Measurements from ENCODE around the gene HDAC4. TPM values are rescaled to one million over a fixed set of nuclear protein-coding genes. Genes with fewer than 3 reads are reported as not detected.

Gene HDAC4
- total and polyA plus RNA-seq, 9 of the 15 experiments (the other 6 are each of a cell fraction or from before 2014, with no cell fraction given): 0.11 to 20.2 (median 4.0) TPM

- Histone ChIP-seq H3K4me1 (replicated peaks in 1 of 2; ENCODE audit: control insufficient read depth in 2 of 2, insufficient read depth in 2 of 2, low read length in 2 of 2) (no peaks in the 10 kb centered on the region; a peak in 1 of 5 replicates), H3K36me3 (ENCODE audit: control insufficient read depth, insufficient read depth, low read length) (no peaks in the 10 kb centered on the region), H3K4me3 (no peak overlapping the region), H3K27me3 (ENCODE audit: control insufficient read depth in 2 of 2, insufficient read depth in 2 of 2, low read length in 2 of 2) (peaks cover 12 to 39% of the 10 kb centered on the region in 2 experiments), H3K4me2 (ENCODE audit: insufficient read depth, low read length) (no peak overlapping the region), H3K9ac (ENCODE audit: insufficient read depth in 1 of 2, low read depth in 2 of 2, low read length in 2 of 2) (no peak overlapping the region), H3K9me3 (replicated peaks; ENCODE audit: control insufficient read depth, insufficient read depth, low read depth, low read length) (no peaks in the 10 kb centered on the region), H2AFZ (ENCODE audit: low read depth, low read length) (no peak overlapping the region), H3K27ac (ENCODE audit: extremely low read depth, low read depth, low read length) (no peak overlapping the region), H3K9me1 (ENCODE audit: control insufficient read depth, insufficient read depth, low read length) (no peaks in the 10 kb centered on the region), H3K79me2 (ENCODE audit: control insufficient read depth, insufficient read depth, low read length) (no peaks in the 10 kb centered on the region), H4K20me1 (replicated peaks; ENCODE audit: control insufficient read depth, insufficient read depth, low read length) (no peaks in the 10 kb centered on the region)
- ChIA-PET CTCF (ENCODE audit: low intra/inter-chr PET ratio) (no interaction called here), POLR2A (no interaction called here)
- DNase-seq (ENCODE audit: extremely low read depth in 1 of 4, low spot score in 3 of 4) (no peak), ATAC-seq (no peak), FAIRE-seq (no peak)
- no TSS peak for BruUV-seq (replicated peaks)
- 7% methylated on average over 2 of the region's 2 CpGs for WGBS (ENCODE audit: insufficient coverage, low coverage, missing lambda C conversion rate)
- in situ Hi-C loops (cut with MboI) (no loop called here), intact Hi-C loops (cut with micrococcal nuclease) (no loop called here)
- TF ChIP-seq RBM25 (IDR thresholded peaks at IDR 0.05; ENCODE audit: low read depth, low read length, severe bottlenecking) (peak; percentile 78), KLF6 (CRISPR knock-in tag; IDR thresholded peaks at IDR 0.05; ENCODE audit: borderline replicate concordance) (no peak)
Measured at GRCh38 chr2:239436669-239437335, 36.0 kb upstream of the HDAC4 start.

- Histone ChIP-seq H3K27me3 (ENCODE audit: control insufficient read depth in 2 of 2, insufficient read depth in 2 of 2, low read length in 2 of 2) (peaks cover 13 to 38% of the 10 kb centered on the region in 2 experiments), H2AFZ (ENCODE audit: low read depth, low read length) (no peak overlapping the region), H3K9me1 (ENCODE audit: control insufficient read depth, insufficient read depth, low read length) (no peaks in the 10 kb centered on the region), H3K4me1 (replicated peaks in 1 of 2; ENCODE audit: control insufficient read depth in 2 of 2, insufficient read depth in 2 of 2, low read length in 2 of 2) (no peaks in the 10 kb centered on the region; a peak in 1 of 5 replicates), H3K9ac (ENCODE audit: insufficient read depth in 1 of 2, low read depth in 2 of 2, low read length in 2 of 2) (no peak overlapping the region), H3K4me2 (ENCODE audit: insufficient read depth, low read length) (no peak overlapping the region), H3K79me2 (ENCODE audit: control insufficient read depth, insufficient read depth, low read length) (no peaks in the 10 kb centered on the region), H3K9me3 (replicated peaks; ENCODE audit: control insufficient read depth, insufficient read depth, low read depth, low read length) (no peaks in the 10 kb centered on the region), H3K4me3 (no peak overlapping the region), H3K27ac (ENCODE audit: extremely low read depth, low read depth, low read length) (no peak overlapping the region), H3K36me3 (ENCODE audit: control insufficient read depth, insufficient read depth, low read length) (no peaks in the 10 kb centered on the region), H4K20me1 (replicated peaks; ENCODE audit: control insufficient read depth, insufficient read depth, low read length) (no peaks in the 10 kb centered on the region)
- ATAC-seq: no peak
- ChIA-PET CTCF (ENCODE audit: low intra/inter-chr PET ratio) (no interaction called here), POLR2A (no interaction called here)
- DNase-seq (ENCODE audit: extremely low read depth in 1 of 4, low spot score in 3 of 4): no peak
- in situ Hi-C loops (cut with MboI) (no loop called here), intact Hi-C loops (cut with micrococcal nuclease) (no loop called here)
- 0% methylated on average over 4 of the region's 5 CpGs for WGBS (ENCODE audit: insufficient coverage, low coverage, missing lambda C conversion rate)
- no TSS peak for BruUV-seq (replicated peaks)
- no peak for FAIRE-seq
- TF ChIP-seq ZBED1 (IDR thresholded peaks at IDR 0.05): no peak
- TF ChIP-seq ARHGAP35 (IDR thresholded peaks at IDR 0.05; ENCODE audit: partially characterized antibody): no peak
- no peak for TF ChIP-seq RFX1 (IDR thresholded peaks at IDR 0.05)
- TF ChIP-seq NUFIP1 (IDR thresholded peaks at IDR 0.05; ENCODE audit: partially characterized antibody): no peak
Measured at GRCh38 chr2:239436076-239436475, 35.3 kb upstream of the HDAC4 start.
